Suprapubic skin (tissue), 4 donors: ENCODE measurements around the gene FBXO48.

Experiments
- EP300 ChIP-seq: sonication (generic); formaldehyde crosslinking; IDR thresholded peaks from one replicate; pipeline ENCODE4 v1.6.1; 2017; ENCODE audit warnings: antibody characterized with exemption
- POLR2A ChIP-seq, 2 donors: fragments of 450-650 bp; IDR thresholded peaks; one replicate each; pipeline ENCODE4 v1.6.1; 2017; ENCODE audit warnings: antibody characterized with exemption in 2 of 2, mild to moderate bottlenecking in 2 of 2, moderate library complexity in 2 of 2
- POLR2AphosphoS5 ChIP-seq, 3 donors: sonication (generic); formaldehyde crosslinking; IDR thresholded peaks; one replicate each; pipeline ENCODE4 v1.6.1; 2017; ENCODE audit warnings: antibody characterized with exemption in 3 of 3
- TF ChIP-seq, protein P1 (sequence below), 2 donors: fragments of 200-600 bp in 1 of 2; fragments of 450-650 bp in 1 of 2; sonication (generic) in 1 of 2; IDR thresholded peaks; one replicate each; pipeline ENCODE4 v1.5.1; 2016 to 2019; ENCODE audit warnings: antibody characterized with exemption in 2 of 2, mild to moderate bottlenecking in 1 of 2, moderate library complexity in 1 of 2

DNA sequence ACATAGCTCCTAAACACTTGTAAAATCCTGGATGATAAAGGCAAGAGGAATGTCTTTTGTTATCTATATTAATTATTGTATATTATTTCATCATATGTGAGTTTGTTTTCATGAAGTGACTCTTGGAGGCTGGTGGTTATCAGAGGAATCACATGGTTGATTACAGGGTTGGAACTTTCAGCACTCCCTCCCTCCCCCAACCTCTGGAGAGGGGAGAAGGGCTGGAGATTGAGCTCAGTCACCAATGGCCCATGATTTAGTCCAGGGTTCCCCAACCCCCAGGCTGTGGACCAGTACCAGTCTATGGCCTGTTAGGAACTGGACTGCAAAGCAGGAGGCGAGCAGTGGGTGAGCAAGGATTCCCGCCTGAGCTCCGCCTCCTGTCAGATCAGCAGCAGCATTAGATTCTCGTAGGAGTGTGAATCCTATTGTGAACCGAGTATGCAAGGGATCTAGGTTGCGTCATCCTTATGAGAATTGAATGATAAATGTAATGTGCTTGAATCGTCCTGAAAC is 37.7 kb downstream of the FBXO48 start:
- TF ChIP-seq, protein P1, sequence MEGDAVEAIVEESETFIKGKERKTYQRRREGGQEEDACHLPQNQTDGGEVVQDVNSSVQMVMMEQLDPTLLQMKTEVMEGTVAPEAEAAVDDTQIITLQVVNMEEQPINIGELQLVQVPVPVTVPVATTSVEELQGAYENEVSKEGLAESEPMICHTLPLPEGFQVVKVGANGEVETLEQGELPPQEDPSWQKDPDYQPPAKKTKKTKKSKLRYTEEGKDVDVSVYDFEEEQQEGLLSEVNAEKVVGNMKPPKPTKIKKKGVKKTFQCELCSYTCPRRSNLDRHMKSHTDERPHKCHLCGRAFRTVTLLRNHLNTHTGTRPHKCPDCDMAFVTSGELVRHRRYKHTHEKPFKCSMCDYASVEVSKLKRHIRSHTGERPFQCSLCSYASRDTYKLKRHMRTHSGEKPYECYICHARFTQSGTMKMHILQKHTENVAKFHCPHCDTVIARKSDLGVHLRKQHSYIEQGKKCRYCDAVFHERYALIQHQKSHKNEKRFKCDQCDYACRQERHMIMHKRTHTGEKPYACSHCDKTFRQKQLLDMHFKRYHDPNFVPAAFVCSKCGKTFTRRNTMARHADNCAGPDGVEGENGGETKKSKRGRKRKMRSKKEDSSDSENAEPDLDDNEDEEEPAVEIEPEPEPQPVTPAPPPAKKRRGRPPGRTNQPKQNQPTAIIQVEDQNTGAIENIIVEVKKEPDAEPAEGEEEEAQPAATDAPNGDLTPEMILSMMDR (IDR thresholded peaks at IDR 0.05): no peak
- TF ChIP-seq EP300 (no peak), POLR2A (IDR thresholded peaks at IDR 0.05) (no peak), POLR2AphosphoS5 (IDR thresholded peaks at IDR 0.05) (no peak)
